HepG2 (cell line): ENCODE data around the gene LARP1. TPM values are rescaled to one million over a fixed set of nuclear protein-coding genes. Genes with fewer than 3 reads are reported as not detected.
A peak's percentile ranks its signal among the peaks of the same experiment; 100 is the strongest.

Source experiments
- ARNT ChIP-seq: fragments of 450-650 bp; IDR thresholded peaks from 2 replicates; pipeline ENCODE4 v1.6.1; 2017
- ARNTL ChIP-seq: sonication (generic); formaldehyde crosslinking; IDR thresholded peaks from 2 replicates; pipeline ENCODE4 v1.4.0; 2020; ENCODE audit warnings: mild to moderate bottlenecking, missing genetic modification reagents
- FOXK1 ChIP-seq: sonication (generic); formaldehyde crosslinking; IDR thresholded peaks from 2 replicates; pipeline ENCODE4 v1.4.0; 2020; ENCODE audit warnings: low read depth, missing genetic modification reagents, borderline replicate concordance
- FOXP1 ChIP-seq, 2 experiments: fragments of 450-650 bp in 1 of 2; IDR thresholded peaks; 2 replicates each; pipeline ENCODE4 v1.6.1; 2017 to 2018; ENCODE audit warnings: antibody characterized with exemption in 1 of 2
- HNRNPL ChIP-seq: fragments of 200-400 bp; formaldehyde crosslinking; IDR thresholded peaks from 2 replicates; pipeline ENCODE4 v1.6.1; 2017; ENCODE audit warnings: mild to moderate bottlenecking, low read depth, low read length
- MBD4 ChIP-seq: IDR thresholded peaks from 2 replicates; pipeline ENCODE4 v1.6.1; 2012; ENCODE audit warnings: low read length, inconsistent platforms, borderline replicate concordance
- RBFOX2 ChIP-seq: fragments of 200-400 bp; formaldehyde crosslinking; IDR thresholded peaks from 2 replicates; pipeline ENCODE4 v1.6.1; 2017; ENCODE audit warnings: low read depth, mild to moderate bottlenecking, low read length
- SIX1 ChIP-seq: sonication (generic); formaldehyde crosslinking; IDR thresholded peaks from 2 replicates; pipeline ENCODE4 v1.4.0; 2020; ENCODE audit warnings: missing genetic modification reagents, borderline replicate concordance
- ZBTB3 ChIP-seq: sonication (generic); formaldehyde crosslinking; IDR thresholded peaks from 2 replicates; pipeline ENCODE4 v1.4.0; 2020; ENCODE audit warnings: low read depth, mild to moderate bottlenecking, moderate library complexity, missing genetic modification reagents, borderline replicate concordance
- ZNF17 ChIP-seq: sonication (generic); formaldehyde crosslinking; IDR thresholded peaks from 2 replicates; pipeline ENCODE4 v1.5.0; 2020; ENCODE audit warnings: mild to moderate bottlenecking, missing genetic modification reagents
- ZNF207 ChIP-seq: fragments of 450-650 bp; IDR thresholded peaks from 2 replicates; pipeline ENCODE4 v1.6.1; 2016; ENCODE audit warnings: antibody characterized with exemption, borderline replicate concordance
- ZNF30 ChIP-seq: sonication (generic); formaldehyde crosslinking; IDR thresholded peaks from 2 replicates; pipeline ENCODE4 v1.5.0; 2020; ENCODE audit warnings: mild to moderate bottlenecking, missing genetic modification reagents
- ZNF326 ChIP-seq: sonication (generic); formaldehyde crosslinking; IDR thresholded peaks from 2 replicates; pipeline ENCODE4 v1.4.0; 2020; ENCODE audit warnings: missing genetic modification reagents, borderline replicate concordance
- ZNF350 ChIP-seq: sonication (generic); formaldehyde crosslinking; IDR thresholded peaks from 2 replicates; pipeline ENCODE4 v1.4.0; 2020; ENCODE audit warnings: mild to moderate bottlenecking, low read depth, missing genetic modification reagents, borderline replicate concordance
- ZNF382 ChIP-seq: sonication (generic); formaldehyde crosslinking; IDR thresholded peaks from 2 replicates; pipeline ENCODE4 v1.5.0; 2020; ENCODE audit warnings: missing genetic modification reagents, mild to moderate bottlenecking, borderline replicate concordance
- ZNF576 ChIP-seq: sonication (generic); formaldehyde crosslinking; IDR thresholded peaks from 2 replicates; pipeline ENCODE4 v1.4.0; 2020; ENCODE audit warnings: mild to moderate bottlenecking, missing genetic modification reagents
- ZNF577 ChIP-seq: sonication (generic); formaldehyde crosslinking; IDR thresholded peaks from 2 replicates; pipeline ENCODE4 v1.4.0; 2020; ENCODE audit warnings: mild to moderate bottlenecking, low read depth, missing genetic modification reagents, borderline replicate concordance
- ZNF788 ChIP-seq: sonication (generic); formaldehyde crosslinking; IDR thresholded peaks from 2 replicates; pipeline ENCODE4 v1.5.0; 2020; ENCODE audit warnings: mild to moderate bottlenecking, missing genetic modification reagents, borderline replicate concordance
- ZSCAN21 ChIP-seq: sonication (generic); formaldehyde crosslinking; IDR thresholded peaks from 2 replicates; pipeline ENCODE4 v1.8.0; 2022; ENCODE audit warnings: mild to moderate bottlenecking, missing genetic modification reagents, moderate library complexity, borderline replicate concordance
- ZXDC ChIP-seq: sonication (generic); formaldehyde crosslinking; IDR thresholded peaks from 2 replicates; pipeline ENCODE4 v1.5.0; 2020; ENCODE audit warnings: mild to moderate bottlenecking, missing genetic modification reagents
- polyA plus RNA-seq, 8 experiments: library from polyadenylated mRNA; depleted of rRNA in 3 of 8; stranded (reverse) in 7 of 8; unstranded in 1 of 8; fragments of >200 nt; fragmentation: Illumina TruSeq in 4 of 8; extraction: Trizol in 4 of 8; gene quantifications; 2 replicates each; pipeline versions ENCODE4 v1.2.1 to v1.2.3, GENCODE V29; 2011 to 2016; ENCODE audit warnings: low read depth in 4 of 8, missing spikeins in 1 of 8, mixed read lengths in 1 of 8; ENCODE audit not compliant: insufficient read depth in 1 of 8
- total RNA-seq, 5 experiments: library from RNA; depleted of rRNA; stranded (reverse); fragments of >200 nt; fragmentation: Illumina TruSeq; extraction: Trizol; gene quantifications; 2 replicates each; pipeline ENCODE4 v1.2.3, GENCODE V29; 2016; ENCODE audit warnings: low read depth in 1 of 5
- TF ChIP-seq, protein P1 (sequence below), 2 experiments: sonication (generic) in 1 of 2; formaldehyde crosslinking in 1 of 2; IDR thresholded peaks; 2 replicates each; pipeline versions ENCODE4 v1.5.1 to v1.6.1; 2011 to 2020; ENCODE audit warnings: borderline replicate concordance in 1 of 2, low read depth in 1 of 2, low read length in 1 of 2, mild to moderate bottlenecking in 1 of 2, missing genetic modification reagents in 1 of 2, moderate library complexity in 1 of 2
- TF ChIP-seq, protein P2 (sequence below): sonication (generic); formaldehyde crosslinking; IDR thresholded peaks from 2 replicates; pipeline ENCODE4 v1.5.1; 2020; ENCODE audit warnings: missing genetic modification reagents, mild to moderate bottlenecking, borderline replicate concordance

LARP1 gene
- total and polyA plus RNA-seq, 2 of the 13 experiments (the other 11 are each of a cell fraction or from before 2014, with no cell fraction given): 45.2 to 61.4 TPM

GRCh38 chr5:154850255-154851062, 95.3 kb downstream of the LARP1 start, which contains the start of gene FAXDC2 (continued):
- no peak for TF ChIP-seq ZBTB3 (CRISPR knock-in tag)
- no peak for TF ChIP-seq ZNF788 (CRISPR knock-in tag)
- TF ChIP-seq ZNF576 (CRISPR knock-in tag): no peak
- TF ChIP-seq RBFOX2: no peak
- TF ChIP-seq ZXDC (CRISPR knock-in tag): no peak
- no peak for TF ChIP-seq ZNF326 (CRISPR knock-in tag)
- TF ChIP-seq ARNTL (CRISPR knock-in tag): 0 out of 2 replicates have a peak, but pooled peaks have one; percentile 10
- 0 out of 2 replicates have a peak, but pooled peaks have one; percentile 40 for TF ChIP-seq SIX1 (CRISPR knock-in tag)
- TF ChIP-seq HNRNPL: no peak
- TF ChIP-seq, protein P1, sequence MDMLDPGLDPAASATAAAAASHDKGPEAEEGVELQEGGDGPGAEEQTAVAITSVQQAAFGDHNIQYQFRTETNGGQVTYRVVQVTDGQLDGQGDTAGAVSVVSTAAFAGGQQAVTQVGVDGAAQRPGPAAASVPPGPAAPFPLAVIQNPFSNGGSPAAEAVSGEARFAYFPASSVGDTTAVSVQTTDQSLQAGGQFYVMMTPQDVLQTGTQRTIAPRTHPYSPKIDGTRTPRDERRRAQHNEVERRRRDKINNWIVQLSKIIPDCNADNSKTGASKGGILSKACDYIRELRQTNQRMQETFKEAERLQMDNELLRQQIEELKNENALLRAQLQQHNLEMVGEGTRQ (IDR thresholded peaks at IDR 0.05; ENCODE audit: low read depth, low read length): peak; percentile 75; the same call in 1 of the 2 replicates
- TF ChIP-seq, protein P1 (CRISPR knock-in tag; IDR thresholded peaks at IDR 0.05; ENCODE audit: borderline replicate concordance): peak; percentile 91; the same call in 1 of the 2 replicates
- TF ChIP-seq ZNF577: no peak
- TF ChIP-seq ZNF382: no peak
- TF ChIP-seq ZNF207: no peak
- no peak for TF ChIP-seq ZNF17 (CRISPR knock-in tag)
- no peak for TF ChIP-seq ZSCAN21
- no peak for TF ChIP-seq MBD4
- no peak for TF ChIP-seq ZNF30
- peak; percentile 50; the same call in 1 of the 2 replicates for TF ChIP-seq ZNF350 (CRISPR knock-in tag)
- TF ChIP-seq, protein P2, sequence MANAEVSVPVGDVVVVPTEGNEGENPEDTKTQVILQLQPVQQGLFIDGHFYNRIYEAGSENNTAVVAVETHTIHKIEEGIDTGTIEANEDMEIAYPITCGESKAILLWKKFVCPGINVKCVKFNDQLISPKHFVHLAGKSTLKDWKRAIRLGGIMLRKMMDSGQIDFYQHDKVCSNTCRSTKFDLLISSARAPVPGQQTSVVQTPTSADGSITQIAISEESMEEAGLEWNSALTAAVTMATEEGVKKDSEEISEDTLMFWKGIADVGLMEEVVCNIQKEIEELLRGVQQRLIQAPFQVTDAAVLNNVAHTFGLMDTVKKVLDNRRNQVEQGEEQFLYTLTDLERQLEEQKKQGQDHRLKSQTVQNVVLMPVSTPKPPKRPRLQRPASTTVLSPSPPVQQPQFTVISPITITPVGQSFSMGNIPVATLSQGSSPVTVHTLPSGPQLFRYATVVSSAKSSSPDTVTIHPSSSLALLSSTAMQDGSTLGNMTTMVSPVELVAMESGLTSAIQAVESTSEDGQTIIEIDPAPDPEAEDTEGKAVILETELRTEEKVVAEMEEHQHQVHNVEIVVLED (CRISPR knock-in tag): peak; percentile 40; the same call in 1 of the 2 replicates
- TF ChIP-seq FOXP1 (IDR thresholded peaks at IDR 0.05): no peak
- 0 out of 2 replicates have a peak, but pooled peaks have one; percentile 16 for TF ChIP-seq FOXP1 (CRISPR knock-in tag; IDR thresholded peaks at IDR 0.05)
- TF ChIP-seq FOXK1: peak; percentile 59; the same call in 1 of the 2 replicates
- TF ChIP-seq ARNT: no peak
